Stimulated activated CD4-positive, alpha-beta T cell treated with anti-CD3 and anti-CD28 coated beads, Interleukin-15, amount 100 ng/mL, for 1 hour (primary cell): Measurements from ENCODE around the gene TIMM50.

Source experiments
- DNase-seq, 2 donors: peaks; one replicate each; pipeline ENCODE4 v3.0.0-alpha.2; 2020; ENCODE audit warnings: low read depth in 1 of 2, low spot score in 1 of 2

TIMM50 gene

GRCh38 chr19:39525205-39525604, 44.6 kb downstream of the TIMM50 start:
- no peak for DNase-seq

GRCh38 chr19:39531834-39532232, 51.2 kb downstream of the TIMM50 start:
- DNase-seq: no peak

GRCh38 chr19:39532233-39533002, 51.8 kb downstream of the TIMM50 start, which contains the start of gene EID2B:
Gene EID2B, minus strand, starts transcription at chr19:39532852. Its CDS starts 50 bp downstream, at chr19:39532802.
- peak; percentile 87 to 89 for DNase-seq

GRCh38 chr19:39533003-39533512, 52.4 kb downstream of the TIMM50 start:
- DNase-seq: no peak

GRCh38 chr19:39533791-39534190, 53.2 kb downstream of the TIMM50 start:
- no peak for DNase-seq

GRCh38 chr19:39539165-39539517, 58.5 kb downstream of the TIMM50 start:
- no peak for DNase-seq

- DNase-seq: peak; percentile 84 to 88
Observed at GRCh38 chr19:39539518-39540332, 59.1 kb downstream of the TIMM50 start, which contains the start of gene EID2. Gene EID2, minus strand, starts transcription at chr19:39540161. Its CDS starts 82 bp downstream, at chr19:39540079.

- no peak for DNase-seq
Observed at GRCh38 chr19:39540333-39540673, 59.7 kb downstream of the TIMM50 start.
